Lung microvascular endothelial cell (primary cell): ENCODE data around the gene LRRC75A. TPM values are rescaled to one million over a fixed set of nuclear protein-coding genes. Genes with fewer than 3 reads are reported as not detected.

Source experiments
- DNase-seq, 2 donors: peaks; one replicate each; pipeline versions ENCODE4 v3.0.0 to v3.0.0-alpha.2; 2010; ENCODE audit warnings: low read depth in 2 of 2
- total RNA-seq: library from RNA; depleted of rRNA; stranded (reverse); fragments of >200 nt; gene quantifications from 2 replicates; pipeline ENCODE4 v1.2.1, GENCODE V29; 2014

Gene LRRC75A
- total RNA-seq, 1 donor from 2014 or later, result 0.99 TPM

- no peak for DNase-seq
These were observed 58.5 kb downstream of the LRRC75A start for GRCh38 chr17:16433514-16433913.

- no peak for DNase-seq
These were observed 60.0 kb downstream of the LRRC75A start for GRCh38 chr17:16432017-16432416.

- DNase-seq, result no peak
These were observed 61.3 kb downstream of the LRRC75A start for GRCh38 chr17:16430650-16431049.

- DNase-seq, result no peak
These were observed 62.9 kb downstream of the LRRC75A start for GRCh38 chr17:16429083-16429482.

GRCh38 chr17:16428098-16428882 lies 63.7 kb downstream of the LRRC75A start:
- peak; percentile 63 to 70 for DNase-seq

- DNase-seq, result no peak
These were observed 65.0 kb downstream of the LRRC75A start for GRCh38 chr17:16427020-16427419.

- no peak for DNase-seq
These were observed 66.0 kb downstream of the LRRC75A start for GRCh38 chr17:16425698-16426659.

- no peak for DNase-seq
These were observed 66.8 kb downstream of the LRRC75A start for GRCh38 chr17:16425202-16425601.

- no peak for DNase-seq
These were observed 68.6 kb downstream of the LRRC75A start for GRCh38 chr17:16423226-16423872.

- no peak for DNase-seq
These were observed 69.6 kb downstream of the LRRC75A start for GRCh38 chr17:16422416-16422815.

GRCh38 chr17:16419929-16420271 lies 72.1 kb downstream of the LRRC75A start:
- peak in 1 of 2 donors; percentile 73 for DNase-seq

GRCh38 chr17:16419074-16419928 lies 72.7 kb downstream of the LRRC75A start:
- DNase-seq, result peak; percentile 38 to 89

GRCh38 chr17:16418685-16419068 lies 73.3 kb downstream of the LRRC75A start:
- DNase-seq, result no peak

- DNase-seq, result peak; percentile 25 to 30
These were observed 73.9 kb downstream of the LRRC75A start for GRCh38 chr17:16417896-16418684.

- DNase-seq, result no peak
These were observed 74.6 kb downstream of the LRRC75A start for GRCh38 chr17:16417399-16417798.

GRCh38 chr17:16415031-16415924 lies 76.7 kb downstream of the LRRC75A start, which contains the start of gene TRPV2:
Gene TRPV2 (plus strand): TSS chr17:16415571. CDS start chr17:16417669, 2,098 bp downstream.
- DNase-seq, result peak; percentile 36 to 41

- DNase-seq, result peak; percentile 56 to 66
These were observed 83.9 kb downstream of the LRRC75A start for GRCh38 chr17:16407911-16408588.
